K562 (cell line): Measurements from ENCODE around the gene CAST. TPM values are rescaled to one million over a fixed set of nuclear protein-coding genes. Genes with fewer than 3 reads are reported as not detected.
A peak's percentile ranks its signal among the peaks of the same experiment; 100 is the strongest.

Experiments
- ATAC-seq: fragments of 200-7000 bp; cut with Tn5 transposase; 3 replicates; pipeline ENCODE4 v1.9.1; 2020; ENCODE audit warnings: moderate library complexity
- BruUV-seq: library from RNA; stranded (reverse); fragments of 400-500 nt; replicated peaks from 2 replicates; lab custom pipeline; 2021; lab: Mats Ljungman, UMichigan
- CTCF ChIA-PET: fragments of 300-600 bp; formaldehyde crosslinking; extraction: SDS; loops from one replicate; lab custom pipeline; 2021; ENCODE audit warnings: low intra/inter-chr PET ratio; lab: Yijun Ruan, JAX
- POLR2A ChIA-PET: fragments of 300-600, 350-650 bp; sonication (Branson Sonifier 250); formaldehyde crosslinking; extraction: SDS; loops from one replicate; lab custom pipeline; 2021; ENCODE audit warnings: antibody characterized with exemption, inconsistent platforms; lab: Yijun Ruan, JAX
- DNase-seq, 4 experiments: peaks; one replicate each; pipeline versions ENCODE4 v3.0.0 to v3.0.0-alpha.2; 2011 to 2018; ENCODE audit warnings: low spot score in 3 of 4, mixed read lengths in 3 of 4; ENCODE audit errors: extremely low read depth in 1 of 4
- FAIRE-seq: peaks from 2 replicates; lab custom pipeline; 2011; peaks lifted over from hg19 to GRCh38; lab: Jason Lieb, UNC
- H2AFZ ChIP-seq: 2 replicates; pipeline ENCODE4 v1.6.0; 2011; ENCODE audit warnings: low read depth, low read length, control low read depth, inconsistent platforms
- H3K27ac ChIP-seq: fragments of 200-600 bp; 3 replicates; pipeline ENCODE4 v1.8.0; 2011; ENCODE audit warnings: low read depth, mild to moderate bottlenecking, control low read depth, inconsistent platforms, low read length, moderate library complexity, mixed read lengths; ENCODE audit errors: extremely low read depth
- H3K27me3 ChIP-seq, 2 experiments: fragments of 300-600 bp in 1 of 2; 2 replicates in 1 of 2; 3 replicates in 1 of 2; pipeline versions ENCODE4 v1.6.0 to v1.8.0; 2011; ENCODE audit warnings: inconsistent platforms in 2 of 2, low read length in 2 of 2, mild to moderate bottlenecking in 1 of 2, mixed read lengths in 1 of 2, moderate library complexity in 1 of 2; ENCODE audit not compliant: control insufficient read depth in 2 of 2, insufficient read depth in 2 of 2
- H3K36me3 ChIP-seq: fragments of 300-600 bp; 3 replicates; pipeline ENCODE4 v1.8.0; 2011; ENCODE audit warnings: mild to moderate bottlenecking, low read length, inconsistent platforms; ENCODE audit not compliant: control insufficient read depth, insufficient read depth
- H3K4me1 ChIP-seq, 2 experiments: fragments of 200-600 bp in 1 of 2; replicated peaks in 1 of 2; 2 replicates in 1 of 2; 3 replicates in 1 of 2; pipeline versions ENCODE4 v1.5.1 to v1.8.0; 2011; ENCODE audit warnings: inconsistent platforms in 2 of 2, low read length in 2 of 2, mild to moderate bottlenecking in 1 of 2, mixed read lengths in 1 of 2, moderate library complexity in 1 of 2; ENCODE audit not compliant: control insufficient read depth in 2 of 2, insufficient read depth in 2 of 2
- H3K4me2 ChIP-seq: 2 replicates; pipeline ENCODE4 v1.6.1; 2011; ENCODE audit warnings: low read length, control low read depth, inconsistent platforms, mixed read lengths; ENCODE audit not compliant: insufficient read depth
- H3K4me3 ChIP-seq: fragments of 200-600 bp; sonication (generic), shearing (Covaris generic); 2 replicates; pipeline ENCODE4 v1.5.1; 2016; ENCODE audit warnings: control low read depth, inconsistent platforms
- H3K79me2 ChIP-seq: fragments of 200-600 bp; 3 replicates; pipeline ENCODE4 v1.8.0; 2011; ENCODE audit warnings: low read length, inconsistent platforms; ENCODE audit not compliant: control insufficient read depth, insufficient read depth
- H3K9ac ChIP-seq, 2 experiments: 2 replicates each; pipeline versions ENCODE4 v1.6.0 to v1.6.1; 2011; ENCODE audit warnings: low read depth in 2 of 2, low read length in 2 of 2, control low read depth in 1 of 2, inconsistent platforms in 1 of 2, mild to moderate bottlenecking in 1 of 2, mixed read lengths in 1 of 2; ENCODE audit not compliant: insufficient read depth in 1 of 2
- H3K9me1 ChIP-seq: one replicate; pipeline ENCODE4 v1.6.0; 2011; ENCODE audit warnings: inconsistent platforms, mild to moderate bottlenecking, low read length, moderate library complexity; ENCODE audit not compliant: control insufficient read depth, insufficient read depth
- H3K9me3 ChIP-seq: replicated peaks from 2 replicates; pipeline ENCODE4 v1.5.1; 2011; ENCODE audit warnings: low read depth, low read length, inconsistent platforms; ENCODE audit not compliant: control insufficient read depth, insufficient read depth
- H4K20me1 ChIP-seq: replicated peaks from 2 replicates; pipeline ENCODE4 v1.6.1; 2011; ENCODE audit warnings: low read length, inconsistent platforms, mixed read lengths; ENCODE audit not compliant: control insufficient read depth, insufficient read depth
- BHLHE40 ChIP-seq: IDR thresholded peaks from 2 replicates; pipeline ENCODE4 v1.6.1; 2011; ENCODE audit warnings: low read length, improper control_type of control experiment
- CBFA2T2 ChIP-seq: fragments of 450-650 bp; conservative IDR thresholded peaks from 2 replicates; pipeline ENCODE4 v1.6.1; 2017; ENCODE audit warnings: mild to moderate bottlenecking
- ESRRB ChIP-seq: fragments of 250-450 bp; sonication (Bioruptor Pico); IDR thresholded peaks from 2 replicates; pipeline ENCODE4 v1.5.0; 2020; ENCODE audit warnings: mild to moderate bottlenecking, moderate library complexity, borderline replicate concordance
- FIP1L1 ChIP-seq: fragments of 200-400 bp; formaldehyde crosslinking; IDR thresholded peaks from 2 replicates; pipeline ENCODE4 v1.6.1; 2018; ENCODE audit warnings: mild to moderate bottlenecking, low read depth, low read length; ENCODE audit not compliant: poor library complexity, severe bottlenecking
- FOXK2 ChIP-seq, 2 experiments: fragments of 450-650 bp; IDR thresholded peaks in 1 of 2; conservative IDR thresholded peaks in 1 of 2; 2 replicates each; pipeline ENCODE4 v1.6.1; 2016; ENCODE audit warnings: low read depth in 2 of 2, mild to moderate bottlenecking in 1 of 2
- GATA2 ChIP-seq: sonication (generic); formaldehyde crosslinking; IDR thresholded peaks from 2 replicates; pipeline ENCODE4 v1.4.0; 2020; ENCODE audit warnings: mild to moderate bottlenecking, missing genetic modification reagents
- JUN ChIP-seq, 2 experiments: sonication (generic) in 1 of 2; formaldehyde crosslinking in 1 of 2; IDR thresholded peaks; 2 replicates each; pipeline versions ENCODE4 v1.6.1 to v1.8.0; 2012 to 2022; ENCODE audit warnings: borderline replicate concordance in 2 of 2, mild to moderate bottlenecking in 2 of 2, improper control_type of control experiment in 1 of 2, low read depth in 1 of 2, low read length in 1 of 2, missing genetic modification reagents in 1 of 2
- MEF2D ChIP-seq: conservative IDR thresholded peaks from 2 replicates; pipeline ENCODE4 v1.6.1; 2016; ENCODE audit warnings: low read depth, missing genetic modification characterization, missing compliant biosample characterization
- NCOA6 ChIP-seq: fragments of 450-650 bp; IDR thresholded peaks from 2 replicates; pipeline ENCODE4 v1.6.1; 2017; ENCODE audit warnings: mild to moderate bottlenecking
- RBBP5 ChIP-seq: fragments of 200-600 bp; sonication (generic); IDR thresholded peaks from 2 replicates; pipeline ENCODE4 v1.6.1; 2012; ENCODE audit warnings: borderline replicate concordance, mild to moderate bottlenecking, low read length, control low read depth, inconsistent platforms; ENCODE audit not compliant: insufficient read depth, poor library complexity, severe bottlenecking
- RUNX1 ChIP-seq: sonication (generic); IDR thresholded peaks from 2 replicates; pipeline ENCODE4 v1.6.1; 2016; ENCODE audit warnings: antibody characterized with exemption, low read depth
- SMARCB1 ChIP-seq: IDR thresholded peaks from 2 replicates; pipeline ENCODE4 v1.6.1; 2011; ENCODE audit warnings: improper control_type of control experiment, low read depth; ENCODE audit not compliant: insufficient read length
- SRSF9 ChIP-seq: fragments of 200-400 bp; formaldehyde crosslinking; IDR thresholded peaks from 2 replicates; pipeline ENCODE4 v1.6.1; 2017; ENCODE audit warnings: low read depth, low read length, borderline replicate concordance
- TCF7 ChIP-seq: sonication (generic); IDR thresholded peaks from 2 replicates; pipeline ENCODE4 v1.6.1; 2016; ENCODE audit warnings: antibody characterized with exemption, borderline replicate concordance
- ZNF124 ChIP-seq: sonication (generic); formaldehyde crosslinking; IDR thresholded peaks from 2 replicates; pipeline ENCODE4 v1.8.1; 2022; ENCODE audit warnings: missing genetic modification reagents
- ZNF165 ChIP-seq: fragments of 250-450 bp; sonication (Bioruptor Pico); IDR thresholded peaks from 2 replicates; pipeline ENCODE4 v1.4.0; 2020; ENCODE audit warnings: borderline replicate concordance
- ZNF3 ChIP-seq: fragments of 250-450 bp; sonication (Bioruptor Pico); IDR thresholded peaks from 2 replicates; pipeline ENCODE4 v1.5.0; 2021; ENCODE audit warnings: mild to moderate bottlenecking, moderate library complexity
- ZNF316 ChIP-seq: fragments of 450-650 bp; IDR thresholded peaks from 2 replicates; pipeline ENCODE4 v1.6.1; 2016
- ZNF764 ChIP-seq: fragments of 250-450 bp; sonication (Bioruptor Pico); IDR thresholded peaks from 2 replicates; pipeline ENCODE4 v1.4.0; 2020; ENCODE audit warnings: low read depth, mild to moderate bottlenecking, moderate library complexity
- WGBS: fragments of 100-300 bp; shearing (Covaris generic); methylation state at CpG from one replicate; pipeline ENCODE4 v1.1.6; 2016; ENCODE audit warnings: low coverage, mixed read lengths; ENCODE audit not compliant: insufficient coverage; ENCODE audit errors: missing lambda C conversion rate; 5-methylcytosine and 5-hydroxymethylcytosine counted together
- in situ Hi-C: fragments of 300-500 bp; cut with MboI; formaldehyde crosslinking; loops from 4 replicates; pipeline ENCODE4 v1.15.0; 2018; ENCODE audit warnings: inconsistent platforms, mixed read lengths
- intact Hi-C: fragments of 100-400 bp; cut with micrococcal nuclease; formaldehyde crosslinking; loops from 2 replicates; pipeline ENCODE4 v1.14.2; 2022
- polyA plus RNA-seq, 8 experiments: library from polyadenylated mRNA; depleted of rRNA in 4 of 8; stranded (reverse) in 5 of 8; unstranded in 3 of 8; fragments of >200 nt; fragmentation: Nextera tagmentation in 2 of 8; fragmentation: Illumina TruSeq in 1 of 8; extraction: Ambion mirVana in 2 of 8; extraction: Trizol in 1 of 8; gene quantifications; 2 replicates each; pipeline versions ENCODE4 v1.2.1 to v1.2.3, GENCODE V29; 2011 to 2014; ENCODE audit warnings: inconsistent platforms in 1 of 8, missing spikeins in 1 of 8
- total RNA-seq, 7 experiments: library from RNA; depleted of rRNA in 6 of 7; stranded (reverse); fragments of >200 nt in 6 of 7; fragmentation: Illumina TruSeq in 2 of 7; extraction: Trizol in 2 of 7; gene quantifications; 2 replicates each; pipeline versions ENCODE4 v1.2.1 to v1.2.3, GENCODE V29; 2011 to 2021; ENCODE audit warnings: low replicate concordance in 1 of 7
- TF ChIP-seq, protein P1 (sequence below): fragments of 250-450 bp; sonication (Bioruptor Pico); IDR thresholded peaks from 2 replicates; pipeline ENCODE4 v1.4.0; 2020; ENCODE audit warnings: mild to moderate bottlenecking, moderate library complexity

The CAST gene
- total and polyA plus RNA-seq, 9 of the 15 experiments (the other 6 are each of a cell fraction or from before 2014, with no cell fraction given): 55.5 to 136 (median 86.1) TPM

DNA sequence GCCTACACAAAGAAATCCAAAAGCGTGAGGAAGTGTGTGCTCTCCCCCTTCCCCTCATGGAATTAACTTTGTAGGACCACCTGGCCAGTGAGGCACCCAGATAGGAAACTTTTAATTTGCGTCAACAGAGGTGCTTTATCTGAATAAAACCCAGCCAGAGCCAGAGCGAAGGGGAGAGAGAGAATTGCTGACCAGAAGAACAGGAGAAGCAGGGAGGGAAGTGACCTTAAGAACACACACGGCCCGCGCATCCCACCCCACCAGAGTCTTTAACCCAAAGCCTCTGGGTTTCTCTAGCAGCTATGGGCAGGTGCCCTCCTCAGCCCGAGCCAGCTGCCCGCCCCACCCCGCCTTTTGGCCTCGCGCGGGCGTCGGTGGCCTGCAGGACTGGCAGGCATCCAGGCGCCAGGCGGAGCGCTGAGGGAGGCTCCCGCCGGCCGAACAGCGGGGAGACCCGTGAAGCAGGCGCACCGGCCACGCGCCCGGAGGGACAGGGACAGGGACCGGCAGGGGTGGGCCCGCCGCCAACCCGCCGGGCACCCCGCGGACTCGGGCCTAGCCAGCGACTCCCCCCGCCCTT lies 145.0 kb downstream of the CAST start:
- H3K9me1 ChIP-seq: no peaks in the 10 kb centered on the region
- peak overlapping the region; percentile 96 for H3K27ac ChIP-seq
- H3K79me2 ChIP-seq: peaks cover 12% of the 10 kb centered on the region; the same call in 2 of the 3 replicates
- no peaks in the 10 kb centered on the region for H3K27me3 ChIP-seq
- H3K4me3 ChIP-seq: peak overlapping the region; percentile 73
- H3K4me1 ChIP-seq: peaks cover 5 to 14% of the 10 kb centered on the region in 2 experiments; a peak in 4 of 5 replicates
- intact Hi-C loops: loop anchor here (5.0 kb wide), 1 partner anchor 130 kb away; the partner anchor contains the start of gene LNPEP
- H3K4me2 ChIP-seq: peak overlapping the region; percentile 90
- no peaks in the 10 kb centered on the region for H4K20me1 ChIP-seq
- no TSS peak for BruUV-seq
- no peak for FAIRE-seq
- in situ Hi-C loops: no loop called here
- H3K9ac ChIP-seq: peak overlapping the region; percentile 92 to 99
- no peaks in the 10 kb centered on the region for H3K9me3 ChIP-seq
- CTCF ChIA-PET: no interaction called here
- H3K36me3 ChIP-seq: peaks cover 12% of the 10 kb centered on the region; the same call in 2 of the 3 replicates
- peak; percentile 70 to 77 (median 72) for DNase-seq
- peak overlapping the region; percentile 96 for H2AFZ ChIP-seq
- POLR2A ChIA-PET: interaction anchor here (0.6 to 2.5 kb wide), 10 partner anchors 13 to 375 kb away, joined by 3 to 21 read pairs (median 5); partner anchors contain the start of genes CAST and ERAP2
- 1% methylated on average over 35 of the region's 37 CpGs for WGBS
- peak; percentile 70 for ATAC-seq
- TF ChIP-seq GATA2: no peak
- TF ChIP-seq SRSF9: no peak
- no peak for TF ChIP-seq ZNF124 (CRISPR knock-in tag)
- TF ChIP-seq, protein P1, sequence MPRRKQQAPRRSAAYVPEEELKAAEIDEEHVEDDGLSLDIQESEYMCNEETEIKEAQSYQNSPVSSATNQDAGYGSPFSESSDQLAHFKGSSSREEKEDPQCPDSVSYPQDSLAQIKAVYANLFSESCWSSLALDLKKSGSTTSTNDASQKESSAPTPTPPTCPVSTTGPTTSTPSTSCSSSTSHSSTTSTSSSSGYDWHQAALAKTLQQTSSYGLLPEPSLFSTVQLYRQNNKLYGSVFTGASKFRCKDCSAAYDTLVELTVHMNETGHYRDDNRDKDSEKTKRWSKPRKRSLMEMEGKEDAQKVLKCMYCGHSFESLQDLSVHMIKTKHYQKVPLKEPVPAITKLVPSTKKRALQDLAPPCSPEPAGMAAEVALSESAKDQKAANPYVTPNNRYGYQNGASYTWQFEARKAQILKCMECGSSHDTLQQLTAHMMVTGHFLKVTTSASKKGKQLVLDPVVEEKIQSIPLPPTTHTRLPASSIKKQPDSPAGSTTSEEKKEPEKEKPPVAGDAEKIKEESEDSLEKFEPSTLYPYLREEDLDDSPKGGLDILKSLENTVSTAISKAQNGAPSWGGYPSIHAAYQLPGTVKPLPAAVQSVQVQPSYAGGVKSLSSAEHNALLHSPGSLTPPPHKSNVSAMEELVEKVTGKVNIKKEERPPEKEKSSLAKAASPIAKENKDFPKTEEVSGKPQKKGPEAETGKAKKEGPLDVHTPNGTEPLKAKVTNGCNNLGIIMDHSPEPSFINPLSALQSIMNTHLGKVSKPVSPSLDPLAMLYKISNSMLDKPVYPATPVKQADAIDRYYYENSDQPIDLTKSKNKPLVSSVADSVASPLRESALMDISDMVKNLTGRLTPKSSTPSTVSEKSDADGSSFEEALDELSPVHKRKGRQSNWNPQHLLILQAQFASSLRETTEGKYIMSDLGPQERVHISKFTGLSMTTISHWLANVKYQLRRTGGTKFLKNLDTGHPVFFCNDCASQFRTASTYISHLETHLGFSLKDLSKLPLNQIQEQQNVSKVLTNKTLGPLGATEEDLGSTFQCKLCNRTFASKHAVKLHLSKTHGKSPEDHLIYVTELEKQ (CRISPR knock-in tag): no peak
- TF ChIP-seq NCOA6: 0 out of 2 replicates have a peak, but pooled peaks have one; percentile 10
- TF ChIP-seq JUN (IDR thresholded peaks at IDR 0.05; ENCODE audit: borderline replicate concordance, low read depth, low read length): no peak
- no peak for TF ChIP-seq JUN (CRISPR knock-in tag; IDR thresholded peaks at IDR 0.05; ENCODE audit: borderline replicate concordance)
- TF ChIP-seq RBBP5: peak; percentile 44
- TF ChIP-seq CBFA2T2: no peak
- peak; percentile 20 for TF ChIP-seq FIP1L1
- TF ChIP-seq ZNF165 (CRISPR knock-in tag): no peak
- 0 out of 2 replicates have a peak, but pooled peaks have one; percentile 30 for TF ChIP-seq TCF7
- TF ChIP-seq RUNX1: no peak
- 0 out of 2 replicates have a peak, but pooled peaks have one; percentile 2 for TF ChIP-seq ZNF316
- no peak for TF ChIP-seq MEF2D (tag)
- TF ChIP-seq BHLHE40: peak; percentile 30; the same call in 1 of the 2 replicates
- TF ChIP-seq SMARCB1: no peak
- no peak for TF ChIP-seq ZNF764 (CRISPR knock-in tag)
- TF ChIP-seq ZNF3 (CRISPR knock-in tag): no peak
- TF ChIP-seq FOXK2 (conservative IDR thresholded peaks at IDR 0.05 in 1 of 2, IDR thresholded peaks at IDR 0.05 in 1 of 2; ENCODE audit: low read depth in 2 of 2): no peak
- TF ChIP-seq ESRRB (CRISPR knock-in tag): no peak
